ENCODE results near the gene RELA. TPM values are rescaled to one million over a fixed set of nuclear protein-coding genes. Genes with fewer than 3 reads are reported as not detected.

Gene RELA
- total RNA-seq, 1 experiment from 2014 or later: 76.4 TPM

DNA sequence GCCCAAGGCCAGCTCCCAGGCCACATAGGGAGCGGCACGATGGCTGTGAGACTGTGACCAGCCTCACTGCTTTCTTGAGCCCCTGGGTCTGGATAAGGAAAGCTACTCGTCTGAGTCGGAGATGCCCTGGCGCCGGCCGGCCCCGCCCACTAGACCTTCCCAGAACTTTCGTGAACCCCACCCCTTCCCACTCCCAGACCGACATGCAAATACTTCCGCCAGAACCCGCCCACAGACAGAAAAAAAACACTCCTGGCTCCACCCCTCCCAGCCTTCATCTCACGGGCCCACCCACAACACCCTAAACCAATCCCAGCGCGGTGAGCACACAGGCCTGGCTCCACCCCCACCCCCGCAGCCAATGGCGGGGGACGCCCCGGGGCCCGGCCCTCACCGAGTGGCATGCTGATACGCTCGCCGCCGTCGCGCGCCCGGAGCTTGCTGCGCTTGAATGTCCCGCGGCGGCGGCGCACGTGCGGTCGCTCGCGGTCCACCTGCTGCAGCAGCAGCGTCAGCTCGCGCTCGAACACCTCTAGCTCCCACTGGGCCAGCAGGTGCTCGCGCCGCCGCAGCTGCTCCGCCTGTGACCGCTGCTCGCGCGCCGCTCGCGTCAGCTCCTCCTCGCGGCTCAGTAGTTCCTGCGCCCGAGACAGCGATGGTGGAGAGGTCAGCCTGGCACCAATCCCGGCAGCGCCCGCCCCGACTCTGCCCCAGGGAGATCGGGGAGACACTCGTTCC lies 55.7 kb downstream of the RELA start:
- BruUV-seq (replicated peaks): no TSS peak
- H3K9me3 Mint-ChIP-seq (ENCODE audit: low read depth, unreplicated experiment): no peaks in the 10 kb centered on the region
- no peak overlapping the region for H3K27ac Mint-ChIP-seq (ENCODE audit: unreplicated experiment)
- intact Hi-C loops (cut with micrococcal nuclease; ENCODE audit: unreplicated experiment): no loop called here
- no peak overlapping the region for H3K4me3 Mint-ChIP-seq (ENCODE audit: low read depth, unreplicated experiment)
- no peak for DNase-seq
- CTCF ChIA-PET: no interaction called here
- no peaks in the 10 kb centered on the region for H3K27me3 Mint-ChIP-seq (ENCODE audit: unreplicated experiment)
- peaks cover 75% of the 10 kb centered on the region for H3K36me3 Mint-ChIP-seq (ENCODE audit: insufficient read depth, unreplicated experiment)
- peaks cover 29% of the 10 kb centered on the region for H3K4me1 Mint-ChIP-seq (ENCODE audit: low read depth, unreplicated experiment)
- TF ChIP-seq, protein P1, sequence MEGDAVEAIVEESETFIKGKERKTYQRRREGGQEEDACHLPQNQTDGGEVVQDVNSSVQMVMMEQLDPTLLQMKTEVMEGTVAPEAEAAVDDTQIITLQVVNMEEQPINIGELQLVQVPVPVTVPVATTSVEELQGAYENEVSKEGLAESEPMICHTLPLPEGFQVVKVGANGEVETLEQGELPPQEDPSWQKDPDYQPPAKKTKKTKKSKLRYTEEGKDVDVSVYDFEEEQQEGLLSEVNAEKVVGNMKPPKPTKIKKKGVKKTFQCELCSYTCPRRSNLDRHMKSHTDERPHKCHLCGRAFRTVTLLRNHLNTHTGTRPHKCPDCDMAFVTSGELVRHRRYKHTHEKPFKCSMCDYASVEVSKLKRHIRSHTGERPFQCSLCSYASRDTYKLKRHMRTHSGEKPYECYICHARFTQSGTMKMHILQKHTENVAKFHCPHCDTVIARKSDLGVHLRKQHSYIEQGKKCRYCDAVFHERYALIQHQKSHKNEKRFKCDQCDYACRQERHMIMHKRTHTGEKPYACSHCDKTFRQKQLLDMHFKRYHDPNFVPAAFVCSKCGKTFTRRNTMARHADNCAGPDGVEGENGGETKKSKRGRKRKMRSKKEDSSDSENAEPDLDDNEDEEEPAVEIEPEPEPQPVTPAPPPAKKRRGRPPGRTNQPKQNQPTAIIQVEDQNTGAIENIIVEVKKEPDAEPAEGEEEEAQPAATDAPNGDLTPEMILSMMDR (IDR thresholded peaks at IDR 0.05; ENCODE audit: unreplicated experiment): no peak

DNA sequence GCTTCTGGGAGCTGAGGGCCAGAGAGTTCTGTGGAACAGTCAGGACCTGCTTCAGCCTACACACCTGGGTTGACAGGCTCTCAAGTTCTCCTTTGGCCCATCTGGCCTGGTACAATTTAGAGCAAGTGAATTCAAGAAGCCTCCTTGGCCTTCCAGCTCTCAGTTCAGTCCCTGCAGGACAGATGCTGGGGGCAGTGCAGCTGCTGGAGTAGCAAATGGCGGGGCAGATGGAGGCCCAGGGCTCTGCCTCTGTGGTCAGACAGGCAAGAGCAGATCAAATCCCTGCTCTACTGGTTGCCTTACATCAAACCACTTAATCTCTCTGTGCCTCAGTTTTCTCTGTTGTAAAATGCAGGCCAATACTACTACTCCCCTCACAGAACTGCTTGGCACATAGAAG lies 58.5 kb downstream of the RELA start:
- BruUV-seq (replicated peaks): no TSS peak
- DNase-seq: no peak
- no peak overlapping the region for H3K27ac Mint-ChIP-seq (ENCODE audit: unreplicated experiment)
- TF ChIP-seq, protein P1 (IDR thresholded peaks at IDR 0.05; ENCODE audit: unreplicated experiment): no peak
- peaks cover 6% of the 10 kb centered on the region for H3K4me1 Mint-ChIP-seq (ENCODE audit: low read depth, unreplicated experiment)
- CTCF ChIA-PET: interaction anchor here (1.3 kb wide), 1 partner anchor 11 kb away, joined by 4 read pairs; the partner anchor contains the start of gene PCNX3
- peaks cover 74% of the 10 kb centered on the region for H3K36me3 Mint-ChIP-seq (ENCODE audit: insufficient read depth, unreplicated experiment)
- H3K4me3 Mint-ChIP-seq (ENCODE audit: low read depth, unreplicated experiment): no peak overlapping the region
- H3K27me3 Mint-ChIP-seq (ENCODE audit: unreplicated experiment): no peaks in the 10 kb centered on the region
- intact Hi-C loops (cut with micrococcal nuclease; ENCODE audit: unreplicated experiment): no loop called here
- H3K9me3 Mint-ChIP-seq (ENCODE audit: low read depth, unreplicated experiment): no peaks in the 10 kb centered on the region

Small RNAs within 50 kb of the gene (microRNA-seq; reads per million reads assigned to microRNA genes)
- gene MIR4489 (not detected), gene MIR4690 (not detected)

Other genes with a start within 250 kb of the RELA start
- 605 and 821 TPM in 2 replicates for gene NEAT1, start 240.1 kb downstream of the RELA start, total RNA-seq (2022)
- 8,437 and 9,950 TPM in 2 replicates for gene MALAT1, start 163.9 kb downstream of the RELA start, total RNA-seq (2022)
- 47.8 and 53.6 TPM in 2 replicates for gene SCYL1, start 137.8 kb downstream of the RELA start, total RNA-seq (2022)
- 166 and 169 TPM in 2 replicates for gene LTBP3, start 104.6 kb downstream of the RELA start, total RNA-seq (2022)
- gene ZNRD2, start 92.4 kb downstream of the RELA start, total RNA-seq (2022): 40.7 and 45.3 TPM in 2 replicates
- 29.8 and 30.6 TPM in 2 replicates for gene FAM89B, start 90.4 kb downstream of the RELA start, total RNA-seq (2022)
- 73.7 and 81.0 TPM in 2 replicates for gene EHBP1L1, start 86.9 kb downstream of the RELA start, total RNA-seq (2022)
- 1.2 and 1.4 TPM in 2 replicates for gene KCNK7, start 67.1 kb downstream of the RELA start, total RNA-seq (2022)
- 86.3 and 91.4 TPM in 2 replicates for gene MAP3K11, start 48.7 kb downstream of the RELA start, total RNA-seq (2022)
- gene PCNX3, start 47.1 kb downstream of the RELA start, total RNA-seq (2022): 72.8 and 77.4 TPM in 2 replicates
- gene SIPA1, start 24.8 kb downstream of the RELA start, total RNA-seq (2022): 33.0 and 41.3 TPM in 2 replicates
- 50.9 and 51.0 TPM in 2 replicates for gene KAT5, start 49.3 kb upstream of the RELA start, total RNA-seq (2022)
- gene RNASEH2C, start 57.9 kb upstream of the RELA start, total RNA-seq (2022): 26.2 and 28.2 TPM in 2 replicates
- gene AP5B1, start 118.1 kb upstream of the RELA start, total RNA-seq (2022): 18.5 and 21.9 TPM in 2 replicates
- 12.7 and 15.2 TPM in 2 replicates for gene OVOL1, start 124.1 kb upstream of the RELA start, total RNA-seq (2022)
- gene SNX32, start 171.0 kb upstream of the RELA start, total RNA-seq (2022): not detected in 2 replicates
- gene CFL1, start 195.3 kb upstream of the RELA start, total RNA-seq (2022): 955 and 963 TPM in 2 replicates
- 50.8 and 67.6 TPM in 2 replicates for gene MUS81, start 197.5 kb upstream of the RELA start, total RNA-seq (2022)
- gene EFEMP2, start 209.9 kb upstream of the RELA start, total RNA-seq (2022): 3.4 and 3.8 TPM in 2 replicates
- gene CTSW, start 216.9 kb upstream of the RELA start, total RNA-seq (2022): not detected in 2 replicates
- 75.8 and 79.2 TPM in 2 replicates for gene FIBP, start 225.6 kb upstream of the RELA start, total RNA-seq (2022)
- 26.6 and 30.2 TPM in 2 replicates for gene CCDC85B, start 227.8 kb upstream of the RELA start, total RNA-seq (2022)
- gene FOSL1, start 237.5 kb upstream of the RELA start, total RNA-seq (2022): 69.8 and 76.1 TPM in 2 replicates